Kidney epithelial cell (primary cell): ENCODE results near the gene CYTH4. TPM values are rescaled to one million over a fixed set of nuclear protein-coding genes. Genes with fewer than 3 reads are reported as not detected.

Source experiments
- DNase-seq: peaks from one replicate; pipeline ENCODE4 v3.0.0-alpha.2; 2010; ENCODE audit warnings: low read depth
- H3K27me3 ChIP-seq: 2 replicates; pipeline ENCODE4 v1.6.0; 2011; ENCODE audit warnings: low read length; ENCODE audit not compliant: control insufficient read depth, insufficient read depth
- H3K36me3 ChIP-seq: 2 replicates; pipeline ENCODE4 v1.5.1; 2011; ENCODE audit warnings: low read length; ENCODE audit not compliant: control insufficient read depth, insufficient read depth
- H3K4me3 ChIP-seq: 2 replicates; pipeline ENCODE4 v1.5.1; 2011; ENCODE audit warnings: low read depth, mild to moderate bottlenecking, control low read depth, low read length
- total RNA-seq: library from RNA; depleted of rRNA; stranded (reverse); fragments of >200 nt; gene quantifications from 2 replicates; pipeline ENCODE4 v1.2.3, GENCODE V29; 2015
- TF ChIP-seq, protein P1 (sequence below): IDR thresholded peaks from 2 replicates; pipeline ENCODE4 v1.5.1; 2011; ENCODE audit warnings: mild to moderate bottlenecking, moderate library complexity, low read length, control low read depth, inconsistent platforms; ENCODE audit not compliant: insufficient read depth, poor library complexity, severe bottlenecking

The CYTH4 gene
- total RNA-seq, 1 donor from 2014 or later: not detected

DNA sequence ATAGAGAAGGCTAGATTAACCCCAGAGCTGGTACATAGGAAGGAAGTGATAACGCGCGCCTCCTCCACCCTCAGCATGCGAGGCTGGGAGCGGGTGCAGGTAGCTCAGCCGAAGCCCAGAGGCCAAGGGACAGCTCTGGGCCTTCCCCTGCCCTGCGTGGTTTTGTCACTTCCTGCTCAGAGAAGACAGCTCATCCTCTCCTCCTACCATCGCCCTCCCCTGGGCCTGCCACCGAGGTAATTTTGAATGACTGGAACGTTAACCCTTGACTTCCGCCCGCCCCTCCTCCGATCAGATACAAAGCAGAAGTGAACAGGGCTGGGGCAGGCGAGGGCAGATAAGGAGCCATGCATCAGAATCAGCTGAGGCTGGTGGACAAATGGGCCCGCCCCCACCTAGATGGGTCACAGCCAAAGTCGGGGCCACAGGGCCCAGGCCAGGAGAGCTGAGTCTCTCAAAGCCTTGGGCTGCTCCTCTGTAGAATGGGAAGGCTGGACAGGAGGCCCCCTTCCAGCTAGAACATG lies 39.9 kb upstream of the CYTH4 start:
- TF ChIP-seq, protein P1, sequence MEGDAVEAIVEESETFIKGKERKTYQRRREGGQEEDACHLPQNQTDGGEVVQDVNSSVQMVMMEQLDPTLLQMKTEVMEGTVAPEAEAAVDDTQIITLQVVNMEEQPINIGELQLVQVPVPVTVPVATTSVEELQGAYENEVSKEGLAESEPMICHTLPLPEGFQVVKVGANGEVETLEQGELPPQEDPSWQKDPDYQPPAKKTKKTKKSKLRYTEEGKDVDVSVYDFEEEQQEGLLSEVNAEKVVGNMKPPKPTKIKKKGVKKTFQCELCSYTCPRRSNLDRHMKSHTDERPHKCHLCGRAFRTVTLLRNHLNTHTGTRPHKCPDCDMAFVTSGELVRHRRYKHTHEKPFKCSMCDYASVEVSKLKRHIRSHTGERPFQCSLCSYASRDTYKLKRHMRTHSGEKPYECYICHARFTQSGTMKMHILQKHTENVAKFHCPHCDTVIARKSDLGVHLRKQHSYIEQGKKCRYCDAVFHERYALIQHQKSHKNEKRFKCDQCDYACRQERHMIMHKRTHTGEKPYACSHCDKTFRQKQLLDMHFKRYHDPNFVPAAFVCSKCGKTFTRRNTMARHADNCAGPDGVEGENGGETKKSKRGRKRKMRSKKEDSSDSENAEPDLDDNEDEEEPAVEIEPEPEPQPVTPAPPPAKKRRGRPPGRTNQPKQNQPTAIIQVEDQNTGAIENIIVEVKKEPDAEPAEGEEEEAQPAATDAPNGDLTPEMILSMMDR: no peak
- DNase-seq: no peak
- Histone ChIP-seq H3K27me3 (no peaks in the 10 kb centered on the region), H3K36me3 (no peaks in the 10 kb centered on the region), H3K4me3 (no peak overlapping the region)

DNA sequence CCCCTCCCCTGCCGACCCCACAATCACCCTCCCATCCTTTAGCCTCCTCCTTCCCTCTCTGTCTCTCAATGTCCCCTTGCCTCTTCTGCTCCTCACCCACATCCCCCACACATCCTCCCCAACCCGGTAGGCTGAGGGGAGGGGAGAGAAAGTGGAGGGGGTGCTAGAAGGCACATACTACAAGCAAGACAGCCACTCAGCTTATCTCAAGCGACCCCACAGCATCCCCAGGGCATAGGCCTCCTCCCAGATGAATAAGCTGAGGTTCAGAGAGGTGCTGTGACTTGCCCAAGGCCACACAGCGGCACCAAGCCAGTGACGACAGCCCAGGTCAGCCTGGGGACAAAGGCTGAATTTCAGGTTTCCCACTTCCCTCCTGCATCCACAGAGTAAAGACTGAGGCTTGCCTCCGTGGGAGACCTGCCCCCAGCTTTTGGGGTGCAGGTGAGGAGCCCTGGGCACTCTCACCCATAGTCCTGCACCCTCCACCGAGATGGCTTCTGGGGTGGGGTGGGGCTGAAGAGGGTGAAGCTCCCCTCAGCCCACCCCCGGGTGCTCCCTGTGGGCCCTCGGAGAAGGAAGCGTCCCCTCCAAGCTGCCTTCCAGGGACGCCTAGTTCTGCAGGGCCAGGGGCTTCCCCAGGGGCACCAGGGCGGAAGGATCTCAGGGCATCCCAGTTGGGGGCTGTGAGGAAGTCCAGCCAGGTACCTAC lies 38.8 kb upstream of the CYTH4 start:
- TF ChIP-seq, protein P1: no peak
- Histone ChIP-seq H3K36me3 (no peaks in the 10 kb centered on the region), H3K27me3 (no peaks in the 10 kb centered on the region)

DNA sequence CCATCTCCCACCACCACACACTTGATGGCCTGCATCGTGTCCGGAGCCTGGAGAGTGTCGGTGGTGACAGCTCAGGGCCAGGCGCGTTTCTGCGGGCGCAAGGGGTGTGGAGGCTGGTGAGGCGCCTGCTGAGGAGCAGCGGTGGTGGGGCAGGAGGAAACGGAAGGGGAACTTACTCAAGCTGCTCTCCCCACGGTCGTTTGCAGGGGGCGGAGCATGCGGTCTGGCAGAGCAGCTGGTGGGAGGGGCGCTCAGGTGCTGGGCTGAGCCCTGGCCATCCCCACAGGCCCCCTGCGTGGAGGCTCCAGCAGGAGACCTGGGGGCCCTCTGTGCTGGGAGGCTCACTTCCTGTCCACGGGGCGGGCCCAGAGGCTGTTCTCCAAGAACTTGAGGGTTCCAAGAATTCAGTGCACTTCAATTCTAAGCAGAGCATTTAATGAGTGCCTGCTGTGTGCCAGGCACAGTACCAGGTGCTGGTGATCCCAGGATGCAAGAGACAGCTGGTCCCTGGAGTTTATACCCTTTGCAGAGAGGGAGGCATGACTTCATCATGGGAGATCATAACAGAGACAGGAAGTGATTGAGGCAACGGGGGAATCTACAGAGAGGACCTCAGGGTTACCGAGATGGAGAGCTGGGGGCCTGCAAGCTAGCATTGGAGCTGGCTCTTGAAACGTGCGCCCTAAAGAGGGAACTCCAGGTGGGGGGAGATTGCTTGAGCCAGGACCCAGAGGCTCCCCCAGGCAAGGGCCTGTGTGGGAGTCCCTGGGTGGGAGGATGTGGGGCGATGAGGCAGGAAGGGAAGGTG lies 38.0 kb upstream of the CYTH4 start, which contains the start of gene RAC2:
RAC2 (minus strand) TSS at position 156 of the 808 bp plus-strand sequence; CDS start at position 35, 121 bp downstream.
- no peak for DNase-seq
- TF ChIP-seq, protein P1: no peak
- H3K36me3 ChIP-seq: no peaks in the 10 kb centered on the region
- peak within 1 kb of the TSS; percentile 49 for H3K4me3 ChIP-seq
- no peaks in the 10 kb centered on the region for H3K27me3 ChIP-seq

More for the DNA sequence above, 38.8 kb upstream of the CYTH4 start:
- H3K4me3 ChIP-seq: peak overlapping the region; percentile 49
- no peak for DNase-seq

DNA sequence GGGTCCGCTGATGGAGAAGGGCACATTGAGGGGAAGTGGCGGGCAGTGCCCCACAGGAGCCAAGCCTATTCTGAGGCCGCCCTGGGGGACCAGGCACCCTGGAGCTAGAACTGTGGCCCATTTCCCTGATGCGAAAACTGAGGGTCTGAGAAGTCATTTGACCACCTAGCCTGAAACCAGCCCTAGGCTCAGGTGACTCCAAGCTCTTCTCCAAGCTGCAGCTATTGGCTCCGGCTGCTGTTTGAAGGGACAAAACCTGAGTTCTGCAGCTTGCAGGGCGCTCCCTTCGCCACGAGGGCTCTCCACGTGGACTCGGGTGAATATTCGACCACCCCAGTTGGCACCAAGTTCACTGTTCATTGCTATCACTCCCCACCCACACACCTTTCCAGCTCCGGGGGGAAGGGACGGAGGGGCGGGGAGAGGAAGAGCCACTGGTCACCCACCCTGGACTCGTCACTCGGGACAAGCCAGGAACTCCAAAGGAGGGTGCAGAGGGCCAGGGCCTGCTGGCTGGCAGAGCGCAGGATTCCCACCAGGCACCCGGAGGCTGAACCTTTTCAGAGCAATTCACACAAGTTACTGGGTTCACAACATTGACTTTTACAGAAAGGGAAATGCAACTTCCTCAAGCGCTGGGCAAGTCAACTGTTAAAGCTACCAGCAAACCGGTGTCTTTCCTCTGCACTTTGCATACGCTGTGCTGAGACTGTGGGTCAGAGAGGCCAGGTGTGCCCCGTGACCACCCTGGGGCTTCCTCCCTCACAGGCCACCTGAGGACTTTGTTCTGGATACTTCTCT lies 37.2 kb upstream of the CYTH4 start:
- DNase-seq: no peak
- Histone ChIP-seq H3K36me3 (no peaks in the 10 kb centered on the region), H3K4me3 (no peak overlapping the region), H3K27me3 (no peaks in the 10 kb centered on the region)
- TF ChIP-seq, protein P1: no peak

DNA sequence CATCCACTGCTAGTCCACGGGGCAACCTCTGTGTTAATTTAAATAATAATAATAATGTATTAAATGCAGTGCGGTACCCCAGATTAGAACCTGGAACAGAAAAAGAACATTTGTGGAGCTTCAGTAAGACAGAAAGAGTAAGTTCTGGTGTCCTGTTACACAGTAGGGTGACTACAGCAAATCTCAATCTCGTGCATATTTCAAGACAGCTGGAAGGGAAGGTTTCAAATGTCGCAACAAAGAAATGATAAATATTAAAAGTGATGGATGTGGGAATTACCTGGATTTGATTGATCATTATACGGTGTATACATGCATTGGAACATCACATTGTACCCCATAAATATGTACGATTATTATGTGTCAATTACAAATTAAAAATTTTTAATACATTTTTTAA lies 36.6 kb upstream of the CYTH4 start:
- no peaks in the 10 kb centered on the region for H3K36me3 ChIP-seq
- no peaks in the 10 kb centered on the region for H3K27me3 ChIP-seq
- TF ChIP-seq, protein P1: no peak
- H3K4me3 ChIP-seq: no peak overlapping the region
- DNase-seq: no peak
